Fibroblast of skin of back (primary cell): Measurements from ENCODE around the gene SRMS.
A peak's percentile ranks its signal among the peaks of the same experiment; 100 is the strongest.
"Not testable (repeated sequence)": the region's sequence is repeated elsewhere in the genome, so short reads cannot be mapped to it uniquely, and the experiment has no call there.

ENCODE experiments used
- DNase-seq: peaks from one replicate; pipeline ENCODE4 v3.0.0-alpha.2; 2013

The SRMS gene

GRCh38 chr20:63579017-63579694, 31.6 kb upstream of the SRMS start:
- DNase-seq = no peak

- DNase-seq = no peak
These were observed 30.9 kb upstream of the SRMS start for GRCh38 chr20:63578224-63579016.

- DNase-seq = no peak
These were observed 29.9 kb upstream of the SRMS start for GRCh38 chr20:63577317-63577894.

- no peak for DNase-seq
These were observed 28.8 kb upstream of the SRMS start for GRCh38 chr20:63576311-63576710.

GRCh38 chr20:63574829-63575743, 27.5 kb upstream of the SRMS start:
- DNase-seq = peak; percentile 9

- DNase-seq = peak; percentile 74
These were observed 26.7 kb upstream of the SRMS start, which contains the start of gene HELZ2 for GRCh38 chr20:63574156-63574828. TSS of gene HELZ2 (minus strand) at chr20:63574239. CDS start at chr20:63572385, 1,854 bp downstream.

- DNase-seq = no peak
These were observed 26.1 kb upstream of the SRMS start for GRCh38 chr20:63573647-63574131.

GRCh38 chr20:63572788-63573646, 25.5 kb upstream of the SRMS start:
- no peak for DNase-seq

GRCh38 chr20:63572071-63572787, 24.7 kb upstream of the SRMS start:
- no peak for DNase-seq

GRCh38 chr20:63571087-63571478, 23.5 kb upstream of the SRMS start:
- not testable (repeated sequence) for DNase-seq

- no peak for DNase-seq
These were observed 22.9 kb upstream of the SRMS start for GRCh38 chr20:63570281-63571086.

- no peak for DNase-seq
These were observed 21.7 kb upstream of the SRMS start for GRCh38 chr20:63568986-63569949.

- DNase-seq = no peak
These were observed 20.8 kb upstream of the SRMS start for GRCh38 chr20:63568170-63568981.

GRCh38 chr20:63567386-63568169, 20.0 kb upstream of the SRMS start:
- DNase-seq = no peak

- DNase-seq = no peak
These were observed 19.5 kb upstream of the SRMS start for GRCh38 chr20:63567136-63567385.

- no peak for DNase-seq
These were observed 19.0 kb upstream of the SRMS start for GRCh38 chr20:63566395-63567135.
